ENCODE data around the gene B3GNT7. TPM values are rescaled to one million over a fixed set of nuclear protein-coding genes. Genes with fewer than 3 reads are reported as not detected.

Gene B3GNT7
- total RNA-seq, 1 donor from 2014 or later = 80.0 TPM

GRCh38 chr2:231351648-231352047 is 43.9 kb upstream of the B3GNT7 start:
- peaks cover 12% of the 10 kb centered on the region for H3K4me1 ChIP-seq
- no peak overlapping the region for H3K4me3 ChIP-seq
- no peaks in the 10 kb centered on the region for H3K27me3 ChIP-seq (ENCODE audit: low read depth)
- intact Hi-C loops (cut with DNase I) = no loop called here
- no peaks in the 10 kb centered on the region for H3K9me3 ChIP-seq
- no peak for DNase-seq
- no peak for TF ChIP-seq CTCF (IDR thresholded peaks at IDR 0.05)
- no peaks in the 10 kb centered on the region for H3K36me3 ChIP-seq
- H3K27ac ChIP-seq = no peak overlapping the region
- ATAC-seq = no peak

DNA sequence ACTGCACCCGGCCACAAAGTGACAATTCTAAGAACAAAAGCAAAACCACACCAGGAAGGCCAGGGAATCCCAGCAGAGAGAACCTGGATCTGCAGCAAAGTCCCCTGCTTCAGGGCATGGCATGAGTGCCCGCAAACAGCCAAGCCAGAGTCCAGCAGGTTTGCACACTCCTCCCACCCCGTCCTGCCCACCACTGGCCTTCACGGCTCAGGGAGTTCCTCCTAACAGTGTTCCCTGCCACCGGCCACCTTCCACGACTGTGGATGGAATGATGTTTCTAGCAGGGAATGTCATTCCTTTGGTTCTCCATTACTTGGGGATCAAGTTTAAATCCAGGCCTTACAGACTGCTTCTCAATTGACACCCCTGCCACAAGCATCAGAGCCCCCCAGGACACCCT is 42.0 kb upstream of the B3GNT7 start:
- Histone ChIP-seq H3K36me3 (no peaks in the 10 kb centered on the region), H3K9me3 (no peaks in the 10 kb centered on the region), H3K27ac (no peak overlapping the region), H3K27me3 (ENCODE audit: low read depth) (no peaks in the 10 kb centered on the region), H3K4me1 (peaks cover 11% of the 10 kb centered on the region), H3K4me3 (no peak overlapping the region)
- intact Hi-C loops (cut with DNase I) = no loop called here
- no peak for DNase-seq
- ATAC-seq = no peak
- no peak for TF ChIP-seq CTCF (IDR thresholded peaks at IDR 0.05)

- no peak for TF ChIP-seq CTCF (IDR thresholded peaks at IDR 0.05)
- no peak for ATAC-seq
- intact Hi-C loops (cut with DNase I) = no loop called here
Measured at GRCh38 chr2:231355508-231356465, 39.7 kb upstream of the B3GNT7 start.

DNA sequence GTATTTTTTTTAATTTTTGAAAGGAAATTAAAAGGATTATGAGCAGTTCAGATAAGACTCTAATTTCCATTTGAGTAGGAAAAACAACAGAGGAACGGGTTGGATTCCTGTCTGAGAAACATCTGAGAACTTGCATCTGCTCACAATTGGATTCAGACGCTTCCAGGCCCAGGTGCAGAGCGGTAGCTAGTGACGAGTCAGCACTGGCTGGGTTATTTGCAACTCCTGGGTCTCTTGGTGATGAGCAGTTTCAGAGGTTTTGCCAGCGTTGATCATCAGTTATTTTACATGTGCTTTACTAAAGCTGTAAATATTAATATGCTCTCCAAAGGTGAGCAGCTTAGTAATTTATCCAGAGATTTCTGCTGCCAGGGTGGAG is 39.1 kb upstream of the B3GNT7 start:
- DNase-seq = no peak
- no peak for ATAC-seq

More at GRCh38 chr2:231355508-231356465, 39.7 kb upstream of the B3GNT7 start:
- H3K36me3 ChIP-seq = no peaks in the 10 kb centered on the region
- DNase-seq = no peak
- no peak overlapping the region for H3K27ac ChIP-seq
- no peaks in the 10 kb centered on the region for H3K9me3 ChIP-seq
- no peaks in the 10 kb centered on the region for H3K27me3 ChIP-seq (ENCODE audit: low read depth)
- peaks cover 2% of the 10 kb centered on the region for H3K4me1 ChIP-seq
- no peak overlapping the region for H3K4me3 ChIP-seq

GRCh38 chr2:231357048-231357447 is 38.5 kb upstream of the B3GNT7 start:
- H3K4me3 ChIP-seq = no peak overlapping the region
- H3K27ac ChIP-seq = no peak overlapping the region
- no peaks in the 10 kb centered on the region for H3K27me3 ChIP-seq (ENCODE audit: low read depth)
- H3K4me1 ChIP-seq = peaks cover 4% of the 10 kb centered on the region
- no peaks in the 10 kb centered on the region for H3K9me3 ChIP-seq
- ATAC-seq (no peak), DNase-seq (no peak)
- H3K36me3 ChIP-seq = no peaks in the 10 kb centered on the region
- intact Hi-C loops (cut with DNase I) = no loop called here
- TF ChIP-seq CTCF (IDR thresholded peaks at IDR 0.05) = no peak

More for the DNA sequence above, 39.1 kb upstream of the B3GNT7 start:
- Histone ChIP-seq H3K9me3 (no peaks in the 10 kb centered on the region), H3K27ac (no peak overlapping the region), H3K4me1 (peaks cover 4% of the 10 kb centered on the region), H3K4me3 (no peak overlapping the region), H3K27me3 (ENCODE audit: low read depth) (no peaks in the 10 kb centered on the region), H3K36me3 (no peaks in the 10 kb centered on the region)
- intact Hi-C loops (cut with DNase I) = no loop called here
- TF ChIP-seq CTCF (IDR thresholded peaks at IDR 0.05) = no peak
